Dedifferentiated amniotic fluid mesenchymal stem cell (primary cell): Measurements from ENCODE around the gene ZCCHC7.
"Not testable (repeated sequence)": the region's sequence is repeated elsewhere in the genome, so short reads cannot be mapped to it uniquely, and the experiment has no call there.

Source experiments
- DNase-seq: peaks from one replicate; pipeline ENCODE4 v3.0.0-alpha.2; 2016; ENCODE audit errors: extremely low spot score

Gene ZCCHC7

GRCh38 chr9:37373621-37374020 is 253.2 kb downstream of the ZCCHC7 start:
- no peak for DNase-seq

- no peak for DNase-seq
Measured at GRCh38 chr9:37374892-37375291, 254.5 kb downstream of the ZCCHC7 start.

- DNase-seq: no peak
Measured at GRCh38 chr9:37377688-37378612, 257.6 kb downstream of the ZCCHC7 start.

- DNase-seq: no peak
Measured at GRCh38 chr9:37378613-37379004, 258.2 kb downstream of the ZCCHC7 start.

- no peak for DNase-seq
Measured at GRCh38 chr9:37379835-37380234, 259.5 kb downstream of the ZCCHC7 start.

- DNase-seq: no peak
Measured at GRCh38 chr9:37380570-37380969, 260.2 kb downstream of the ZCCHC7 start.

- DNase-seq: no peak
Measured at GRCh38 chr9:37381094-37381741, 260.8 kb downstream of the ZCCHC7 start.

- DNase-seq: no peak
Measured at GRCh38 chr9:37382161-37382981, 262.0 kb downstream of the ZCCHC7 start.

- no peak for DNase-seq
Measured at GRCh38 chr9:37382982-37383357, 262.6 kb downstream of the ZCCHC7 start.

- no peak for DNase-seq
Measured at GRCh38 chr9:37383393-37383792, 263.0 kb downstream of the ZCCHC7 start.

GRCh38 chr9:37383876-37384746 is 263.7 kb downstream of the ZCCHC7 start:
- DNase-seq: no peak

- DNase-seq: no peak
Measured at GRCh38 chr9:37385286-37385685, 264.9 kb downstream of the ZCCHC7 start.

- no peak for DNase-seq
Measured at GRCh38 chr9:37386988-37387387, 266.6 kb downstream of the ZCCHC7 start.

- DNase-seq: no peak
Measured at GRCh38 chr9:37390759-37391158, 270.4 kb downstream of the ZCCHC7 start.

GRCh38 chr9:37392272-37392671 is 271.9 kb downstream of the ZCCHC7 start:
- DNase-seq: no peak

- no peak for DNase-seq
Measured at GRCh38 chr9:37395229-37395628, 274.9 kb downstream of the ZCCHC7 start.

GRCh38 chr9:37395663-37396062 is 275.3 kb downstream of the ZCCHC7 start:
- DNase-seq: no peak

- DNase-seq: not testable (repeated sequence)
Measured at GRCh38 chr9:37397948-37398347, 277.6 kb downstream of the ZCCHC7 start.

- DNase-seq: no peak
Measured at GRCh38 chr9:37398464-37399025, 278.2 kb downstream of the ZCCHC7 start.

GRCh38 chr9:37399336-37399735 is 279.0 kb downstream of the ZCCHC7 start:
- DNase-seq: no peak

- DNase-seq: no peak
Measured at GRCh38 chr9:37404590-37404989, 284.2 kb downstream of the ZCCHC7 start.
